Left lung (tissue), 10 donors: ENCODE data around the gene STOX1. TPM values are rescaled to one million over a fixed set of nuclear protein-coding genes. Genes with fewer than 3 reads are reported as not detected.
"Not testable (repeated sequence)": the region's sequence is repeated elsewhere in the genome, so short reads cannot be mapped to it uniquely, and the experiment has no call there.

Source experiments
- ATAC-seq: fragments of 200-7000 bp; cut with Tn5 transposase; one replicate; pipeline ENCODE4 v1.9.1; 2020; ENCODE audit warnings: moderate library complexity
- DNase-seq, 4 donors: peaks; one replicate each; pipeline ENCODE4 v3.0.0-alpha.2; 2013 to 2020
- H3K27ac ChIP-seq, 2 donors: fragments of 200-600 bp; sonication (generic) in 1 of 2; one replicate each; pipeline versions ENCODE4 v1.5.0 to v1.8.0; 2020 to 2021
- H3K27me3 ChIP-seq, 2 donors: fragments of 200-600 bp; sonication (generic) in 1 of 2; one replicate each; pipeline versions ENCODE4 v1.5.0 to v1.8.0; 2020 to 2021
- H3K36me3 ChIP-seq, 2 donors: fragments of 200-600 bp; sonication (generic) in 1 of 2; one replicate each; pipeline versions ENCODE4 v1.5.0 to v1.8.0; 2020 to 2021
- H3K4me1 ChIP-seq, 2 donors: fragments of 200-600 bp; one replicate each; pipeline ENCODE4 v1.8.0; 2021
- H3K4me3 ChIP-seq, 2 donors: fragments of 200-600 bp; sonication (generic) in 1 of 2; one replicate each; pipeline versions ENCODE4 v1.5.0 to v1.8.0; 2020 to 2021; ENCODE audit warnings: mild to moderate bottlenecking in 1 of 2
- H3K9me3 ChIP-seq, 2 donors: fragments of 200-600 bp; sonication (generic) in 1 of 2; one replicate each; pipeline versions ENCODE4 v1.5.0 to v1.8.0; 2020 to 2021
- intact Hi-C, 2 donors: fragments of 100-400 bp; cut with DNase I; formaldehyde crosslinking; loops; one replicate each; pipeline versions ENCODE4 v1.11.2 to v1.14.2; 2022
- polyA plus RNA-seq, 6 donors: library from polyadenylated mRNA; unstranded; fragments of 120-200 nt; gene quantifications; one replicate each; pipeline ENCODE4 v1.2.1, GENCODE V29; 2013; ENCODE audit not compliant: insufficient read length in 6 of 6
- total RNA-seq, 2 donors: library from RNA; stranded (reverse); fragmentation: NEBNext Ultra II Directional; extraction: Animal tissue kit (Norgen Biotek cat#: 25700); gene quantifications; one replicate each; pipeline ENCODE4 v1.2.1, GENCODE V29; 2021
- TF ChIP-seq, protein P1 (sequence below), 2 donors: fragments of 200-600 bp; sonication (generic) in 1 of 2; IDR thresholded peaks; one replicate each; pipeline versions ENCODE4 v1.5.0 to v1.8.0; 2021; ENCODE audit warnings: antibody characterized with exemption in 2 of 2
- donor health status: DM: no; HTN: yes; CAD: no.
- donor health status: DM: no; HTN: no; CAD: no.

The STOX1 gene
- total and polyA plus RNA-seq, 8 donors = 1.1 to 5.5 (median 3.9) TPM

- no peak overlapping the region for H3K4me3 ChIP-seq
- H3K4me1 ChIP-seq = no peaks in the 10 kb centered on the region
- H3K9me3 ChIP-seq = peaks cover 0 to 8% of the 10 kb centered on the region in 2 donors
- no peak for DNase-seq
- no peaks in the 10 kb centered on the region for H3K36me3 ChIP-seq
- TF ChIP-seq, protein P1, sequence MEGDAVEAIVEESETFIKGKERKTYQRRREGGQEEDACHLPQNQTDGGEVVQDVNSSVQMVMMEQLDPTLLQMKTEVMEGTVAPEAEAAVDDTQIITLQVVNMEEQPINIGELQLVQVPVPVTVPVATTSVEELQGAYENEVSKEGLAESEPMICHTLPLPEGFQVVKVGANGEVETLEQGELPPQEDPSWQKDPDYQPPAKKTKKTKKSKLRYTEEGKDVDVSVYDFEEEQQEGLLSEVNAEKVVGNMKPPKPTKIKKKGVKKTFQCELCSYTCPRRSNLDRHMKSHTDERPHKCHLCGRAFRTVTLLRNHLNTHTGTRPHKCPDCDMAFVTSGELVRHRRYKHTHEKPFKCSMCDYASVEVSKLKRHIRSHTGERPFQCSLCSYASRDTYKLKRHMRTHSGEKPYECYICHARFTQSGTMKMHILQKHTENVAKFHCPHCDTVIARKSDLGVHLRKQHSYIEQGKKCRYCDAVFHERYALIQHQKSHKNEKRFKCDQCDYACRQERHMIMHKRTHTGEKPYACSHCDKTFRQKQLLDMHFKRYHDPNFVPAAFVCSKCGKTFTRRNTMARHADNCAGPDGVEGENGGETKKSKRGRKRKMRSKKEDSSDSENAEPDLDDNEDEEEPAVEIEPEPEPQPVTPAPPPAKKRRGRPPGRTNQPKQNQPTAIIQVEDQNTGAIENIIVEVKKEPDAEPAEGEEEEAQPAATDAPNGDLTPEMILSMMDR (IDR thresholded peaks at IDR 0.05) = no peak
- no peak overlapping the region for H3K27ac ChIP-seq
- no peaks in the 10 kb centered on the region for H3K27me3 ChIP-seq
- ATAC-seq = no peak
- intact Hi-C loops = no loop called here
Observed at GRCh38 chr10:68848806-68849205, 21.5 kb downstream of the STOX1 start.

DNA sequence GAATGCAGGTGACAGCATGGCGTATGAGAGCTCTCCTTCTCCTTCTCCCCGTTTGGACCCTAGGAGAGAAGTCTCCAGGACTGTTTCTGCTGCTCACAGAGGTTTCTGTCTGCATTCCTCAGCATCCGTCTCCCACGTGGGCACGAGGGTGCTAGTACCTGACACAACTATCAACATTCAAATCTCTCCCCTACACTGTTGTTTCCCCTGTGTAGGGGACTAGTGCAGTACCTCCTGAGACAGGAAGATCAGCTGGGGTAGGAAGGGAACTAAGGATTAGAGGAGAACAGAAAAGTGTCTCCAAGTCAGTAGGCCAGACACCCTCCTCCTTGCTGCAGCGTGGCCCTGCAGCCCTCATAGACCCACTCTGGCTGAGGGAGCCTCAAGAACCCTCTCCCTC is 29.0 kb downstream of the STOX1 start:
- no peak for ATAC-seq
- Histone ChIP-seq H3K4me1 (no peaks in the 10 kb centered on the region), H3K4me3 (no peak overlapping the region), H3K27ac (no peak overlapping the region), H3K9me3 (peaks cover 0 to 23% of the 10 kb centered on the region in 2 donors), H3K36me3 (no peaks in the 10 kb centered on the region), H3K27me3 (no peaks in the 10 kb centered on the region)
- intact Hi-C loops = no loop called here
- no peak for DNase-seq
- TF ChIP-seq, protein P1 (IDR thresholded peaks at IDR 0.05) = no peak

- H3K4me1 ChIP-seq = no peaks in the 10 kb centered on the region
- no peak for ATAC-seq
- DNase-seq = no peak
- intact Hi-C loops = no loop called here
- H3K36me3 ChIP-seq = no peaks in the 10 kb centered on the region
- TF ChIP-seq, protein P1 (IDR thresholded peaks at IDR 0.05) = no peak
- H3K27me3 ChIP-seq = no peaks in the 10 kb centered on the region
- peaks cover 0 to 27% of the 10 kb centered on the region in 2 donors for H3K9me3 ChIP-seq
- no peak overlapping the region for H3K27ac ChIP-seq
- H3K4me3 ChIP-seq = no peak overlapping the region
Observed at GRCh38 chr10:68857005-68857404, 29.7 kb downstream of the STOX1 start.

GRCh38 chr10:68861253-68861652 is 33.9 kb downstream of the STOX1 start:
- no peaks in the 10 kb centered on the region for H3K4me1 ChIP-seq
- peaks cover 0 to 35% of the 10 kb centered on the region in 2 donors for H3K9me3 ChIP-seq
- no peak overlapping the region for H3K4me3 ChIP-seq
- no peaks in the 10 kb centered on the region for H3K36me3 ChIP-seq
- H3K27me3 ChIP-seq = no peaks in the 10 kb centered on the region
- H3K27ac ChIP-seq = no peak overlapping the region
- DNase-seq (no peak), ATAC-seq (no peak)
- intact Hi-C loops = no loop called here
- TF ChIP-seq, protein P1 (IDR thresholded peaks at IDR 0.05) = no peak

GRCh38 chr10:68864611-68865010 is 37.3 kb downstream of the STOX1 start:
- DNase-seq (no peak), ATAC-seq (no peak)
- H3K9me3 ChIP-seq = peaks cover 0 to 44% of the 10 kb centered on the region in 2 donors
- TF ChIP-seq, protein P1 (IDR thresholded peaks at IDR 0.05) = no peak
- no peaks in the 10 kb centered on the region for H3K27me3 ChIP-seq
- no peak overlapping the region for H3K4me3 ChIP-seq
- H3K4me1 ChIP-seq = no peaks in the 10 kb centered on the region
- H3K27ac ChIP-seq = no peak overlapping the region
- H3K36me3 ChIP-seq = no peaks in the 10 kb centered on the region
- intact Hi-C loops = no loop called here

DNA sequence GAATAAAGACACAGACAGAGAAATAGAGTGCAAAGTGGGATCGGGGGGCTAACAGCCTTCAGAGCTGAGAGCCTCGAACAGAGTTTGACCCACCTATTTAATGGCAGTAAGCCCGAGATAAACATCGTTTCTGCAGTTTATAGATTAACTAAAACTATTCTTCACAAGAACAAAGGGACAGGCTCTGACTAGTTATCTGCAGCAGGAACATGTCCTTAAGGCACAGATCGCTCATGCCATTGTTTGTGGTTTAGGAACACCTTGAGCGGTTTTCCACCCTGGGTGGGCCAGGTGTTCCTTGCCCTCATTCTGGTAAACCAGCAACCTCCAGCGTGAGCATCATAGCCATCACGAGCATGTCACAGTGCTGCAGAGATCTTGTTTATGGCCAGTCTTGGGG is 40.8 kb downstream of the STOX1 start:
- DNase-seq, H3K4me3 ChIP-seq, H3K36me3 ChIP-seq, intact Hi-C loops, ATAC-seq, H3K4me1 ChIP-seq, H3K27me3 ChIP-seq, H3K27ac ChIP-seq: not testable (repeated sequence)
- peaks cover 0 to 12% of the 10 kb centered on the region in 2 donors for H3K9me3 ChIP-seq
